Fibroblast of villous mesenchyme (primary cell): ENCODE data around the gene GP9. TPM values are rescaled to one million over a fixed set of nuclear protein-coding genes. Genes with fewer than 3 reads are reported as not detected.

Source experiments
- DNase-seq: peaks from one replicate; pipeline ENCODE4 v3.0.0-alpha.2; 2010; ENCODE audit warnings: low read depth
- H3K4me3 ChIP-seq: 2 replicates; pipeline ENCODE4 v1.5.1; 2011; ENCODE audit warnings: low read depth, mild to moderate bottlenecking, low read length
- CTCF ChIP-seq: IDR thresholded peaks from 2 replicates; pipeline ENCODE4 v1.5.1; 2012; ENCODE audit warnings: low read depth, mild to moderate bottlenecking, low read length; ENCODE audit not compliant: insufficient read depth
- total RNA-seq: library from RNA; depleted of rRNA; stranded (reverse); fragments of >200 nt; gene quantifications from 2 replicates; pipeline ENCODE4 v1.2.3, GENCODE V29; 2012

The GP9 gene
- total RNA-seq, 1 donor, result not detected

DNA sequence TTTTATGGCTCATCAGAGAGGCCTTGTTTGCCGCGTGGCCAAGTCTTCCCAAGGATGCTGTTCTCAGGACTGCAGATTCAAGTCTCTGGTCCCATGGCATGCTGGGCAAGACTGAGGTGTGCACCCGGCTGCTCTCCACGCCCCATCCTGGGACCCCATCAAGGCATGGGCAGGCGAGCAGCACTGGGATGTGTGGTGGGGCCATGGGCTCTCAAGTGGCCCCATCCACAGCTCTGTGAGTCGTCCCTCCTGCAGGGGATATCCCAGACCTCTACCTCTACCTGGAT lies 13.1 kb upstream of the GP9 start:
- no peak overlapping the region for H3K4me3 ChIP-seq
- TF ChIP-seq CTCF, result no peak
- DNase-seq, result no peak

- no peak for DNase-seq
- TF ChIP-seq CTCF, result no peak
- H3K4me3 ChIP-seq, result no peak overlapping the region
Observed at GRCh38 chr3:129050556-129051295, 9.9 kb upstream of the GP9 start.

DNA sequence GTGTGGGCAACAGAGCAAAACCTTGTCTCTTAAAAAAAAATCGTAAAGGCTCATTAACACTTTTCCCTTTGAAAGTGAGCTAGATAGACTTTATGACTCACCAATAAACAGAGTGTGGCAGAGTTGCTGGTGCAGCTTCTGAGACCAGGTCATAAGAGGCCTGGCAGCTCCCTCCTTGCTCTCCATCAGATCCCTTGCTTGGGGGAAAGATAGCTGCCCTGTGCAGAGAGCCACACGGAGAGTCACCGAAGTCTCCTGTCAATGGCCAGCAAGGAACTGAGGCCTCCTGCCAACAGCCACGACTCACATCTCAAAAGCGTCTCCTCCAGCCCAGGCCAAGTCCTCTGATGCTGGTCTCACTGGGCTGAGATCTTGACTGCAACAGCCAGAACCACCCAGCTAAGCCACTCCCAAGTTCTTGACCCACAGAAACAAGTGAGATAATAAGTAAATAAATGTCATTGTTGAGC lies 8.7 kb upstream of the GP9 start:
- peak; percentile 10 for DNase-seq
- no peak for TF ChIP-seq CTCF
- no peak overlapping the region for H3K4me3 ChIP-seq

- DNase-seq, result no peak
- no peak for TF ChIP-seq CTCF
- no peak overlapping the region for H3K4me3 ChIP-seq
Observed at GRCh38 chr3:129052675-129053074, 7.9 kb upstream of the GP9 start.

DNA sequence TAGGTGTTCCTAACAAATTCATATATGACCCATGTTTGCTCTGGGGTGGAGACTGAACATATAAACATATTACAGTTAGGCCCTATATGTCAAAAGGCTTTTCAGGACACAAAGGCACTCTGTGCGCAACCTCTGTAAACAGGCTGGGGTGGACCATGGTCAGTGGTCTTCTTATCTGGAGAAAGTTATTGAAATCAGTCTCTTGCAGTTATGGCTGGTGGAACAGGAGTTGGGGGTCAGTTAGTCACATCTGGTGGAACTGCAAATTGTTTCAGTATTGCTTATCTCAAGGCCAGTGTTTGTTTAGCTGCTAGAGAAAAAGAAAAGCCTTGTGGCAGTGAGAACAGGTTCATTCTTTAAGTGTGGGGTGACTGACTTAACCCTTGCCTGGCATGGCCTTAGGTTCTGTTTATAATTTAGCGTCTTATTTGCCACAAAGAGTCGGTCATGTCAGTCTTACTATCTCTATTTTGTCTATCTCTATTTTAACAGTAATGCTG lies 5.9 kb upstream of the GP9 start:
- DNase-seq, result no peak
- H3K4me3 ChIP-seq, result no peak overlapping the region
- no peak for TF ChIP-seq CTCF

GRCh38 chr3:129056451-129057173 lies 4.0 kb upstream of the GP9 start:
- no peak overlapping the region for H3K4me3 ChIP-seq

More at GRCh38 chr3:129056451-129057173, 4.0 kb upstream of the GP9 start:
- TF ChIP-seq CTCF, result no peak
- no peak for DNase-seq
